ENCODE data around the gene ZNF516.

ZNF516 gene

DNA sequence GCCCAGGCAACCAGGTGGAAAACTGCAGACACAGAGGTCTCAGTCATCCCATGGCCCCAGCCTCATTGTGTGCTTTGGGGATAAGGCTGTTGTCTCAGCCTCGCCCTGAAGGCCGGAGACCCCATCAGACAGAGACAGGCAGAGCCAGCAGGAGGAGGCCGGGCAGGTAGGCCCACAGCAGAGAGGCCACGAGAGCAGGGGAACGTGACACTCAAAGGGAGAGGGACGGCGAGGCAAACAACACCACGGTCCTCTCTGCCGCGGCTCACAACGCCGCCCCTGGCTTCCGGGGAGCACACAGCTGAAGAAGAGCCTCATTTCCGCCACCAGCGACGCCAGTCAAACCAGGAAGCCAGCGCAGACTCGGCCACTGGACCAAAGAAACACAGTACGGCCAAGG, 103.3 kb downstream of the ZNF516 start:
- H3K9ac ChIP-seq (ENCODE audit: low read length) = no peak overlapping the region
- no peaks in the 10 kb centered on the region for H3K27me3 ChIP-seq (ENCODE audit: insufficient read depth, low read length)
- TF ChIP-seq EZH2 (IDR thresholded peaks at IDR 0.05; ENCODE audit: borderline replicate concordance, low read length) = no peak
- TF ChIP-seq, protein P1, sequence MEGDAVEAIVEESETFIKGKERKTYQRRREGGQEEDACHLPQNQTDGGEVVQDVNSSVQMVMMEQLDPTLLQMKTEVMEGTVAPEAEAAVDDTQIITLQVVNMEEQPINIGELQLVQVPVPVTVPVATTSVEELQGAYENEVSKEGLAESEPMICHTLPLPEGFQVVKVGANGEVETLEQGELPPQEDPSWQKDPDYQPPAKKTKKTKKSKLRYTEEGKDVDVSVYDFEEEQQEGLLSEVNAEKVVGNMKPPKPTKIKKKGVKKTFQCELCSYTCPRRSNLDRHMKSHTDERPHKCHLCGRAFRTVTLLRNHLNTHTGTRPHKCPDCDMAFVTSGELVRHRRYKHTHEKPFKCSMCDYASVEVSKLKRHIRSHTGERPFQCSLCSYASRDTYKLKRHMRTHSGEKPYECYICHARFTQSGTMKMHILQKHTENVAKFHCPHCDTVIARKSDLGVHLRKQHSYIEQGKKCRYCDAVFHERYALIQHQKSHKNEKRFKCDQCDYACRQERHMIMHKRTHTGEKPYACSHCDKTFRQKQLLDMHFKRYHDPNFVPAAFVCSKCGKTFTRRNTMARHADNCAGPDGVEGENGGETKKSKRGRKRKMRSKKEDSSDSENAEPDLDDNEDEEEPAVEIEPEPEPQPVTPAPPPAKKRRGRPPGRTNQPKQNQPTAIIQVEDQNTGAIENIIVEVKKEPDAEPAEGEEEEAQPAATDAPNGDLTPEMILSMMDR (IDR thresholded peaks at IDR 0.05; ENCODE audit: low read length) = no peak
- H3K4me1 ChIP-seq (ENCODE audit: insufficient read depth, low read length, severe bottlenecking) = no peaks in the 10 kb centered on the region
- no peaks in the 10 kb centered on the region for H3K9me2 ChIP-seq (ENCODE audit: low read depth, low read length)
- no peaks in the 10 kb centered on the region for H3F3A ChIP-seq (ENCODE audit: insufficient read depth, low read length)
- no peak overlapping the region for H2AFZ ChIP-seq (ENCODE audit: low read length)
- no peaks in the 10 kb centered on the region for H3K36me3 ChIP-seq (ENCODE audit: insufficient read depth, low read length)
- H3K27ac ChIP-seq (ENCODE audit: low read depth, low read length, poor library complexity, severe bottlenecking) = no peak overlapping the region
- no peak overlapping the region for H3K4me2 ChIP-seq (ENCODE audit: low read length)
- H3K4me3 ChIP-seq (ENCODE audit: low read depth, low read length, poor library complexity, severe bottlenecking) = no peak overlapping the region
- no peaks in the 10 kb centered on the region for H3K79me2 ChIP-seq (ENCODE audit: insufficient read depth, low read length)
- no peaks in the 10 kb centered on the region for H3K9me3 ChIP-seq (ENCODE audit: low read length)
- H4K20me1 ChIP-seq (ENCODE audit: insufficient read depth, low read length) = no peaks in the 10 kb centered on the region

GRCh38 chr18:76391038-76391437, 104.0 kb downstream of the ZNF516 start:
- no peaks in the 10 kb centered on the region for H3K79me2 ChIP-seq (ENCODE audit: insufficient read depth, low read length)

GRCh38 chr18:76390452-76391035, 104.5 kb downstream of the ZNF516 start:
- H3K27me3 ChIP-seq (ENCODE audit: insufficient read depth, low read length) = no peaks in the 10 kb centered on the region
- no peaks in the 10 kb centered on the region for H3K9me2 ChIP-seq (ENCODE audit: low read depth, low read length)
- no peaks in the 10 kb centered on the region for H3K4me1 ChIP-seq (ENCODE audit: insufficient read depth, low read length, severe bottlenecking)
- H3K4me2 ChIP-seq (ENCODE audit: low read length) = no peak overlapping the region
- no peaks in the 10 kb centered on the region for H3F3A ChIP-seq (ENCODE audit: insufficient read depth, low read length)
- no peaks in the 10 kb centered on the region for H3K79me2 ChIP-seq (ENCODE audit: insufficient read depth, low read length)
- no peaks in the 10 kb centered on the region for H4K20me1 ChIP-seq (ENCODE audit: insufficient read depth, low read length)
- no peaks in the 10 kb centered on the region for H3K36me3 ChIP-seq (ENCODE audit: insufficient read depth, low read length)
- H3K4me3 ChIP-seq (ENCODE audit: low read depth, low read length, poor library complexity, severe bottlenecking) = no peak overlapping the region
- H3K9me3 ChIP-seq (ENCODE audit: low read length) = no peaks in the 10 kb centered on the region
- H3K27ac ChIP-seq (ENCODE audit: low read depth, low read length, poor library complexity, severe bottlenecking) = no peak overlapping the region
- H2AFZ ChIP-seq (ENCODE audit: low read length) = no peak overlapping the region
- H3K9ac ChIP-seq (ENCODE audit: low read length) = no peak overlapping the region
- TF ChIP-seq EZH2 (IDR thresholded peaks at IDR 0.05; ENCODE audit: borderline replicate concordance, low read length) = no peak
- TF ChIP-seq, protein P1 (IDR thresholded peaks at IDR 0.05; ENCODE audit: low read length) = no peak

More at GRCh38 chr18:76391038-76391437, 104.0 kb downstream of the ZNF516 start:
- H3K4me3 ChIP-seq (ENCODE audit: low read depth, low read length, poor library complexity, severe bottlenecking) = no peak overlapping the region
- no peaks in the 10 kb centered on the region for H4K20me1 ChIP-seq (ENCODE audit: insufficient read depth, low read length)
- no peak overlapping the region for H3K9ac ChIP-seq (ENCODE audit: low read length)
- no peaks in the 10 kb centered on the region for H3K9me3 ChIP-seq (ENCODE audit: low read length)
- H3K27me3 ChIP-seq (ENCODE audit: insufficient read depth, low read length) = no peaks in the 10 kb centered on the region
- no peak for TF ChIP-seq EZH2 (IDR thresholded peaks at IDR 0.05; ENCODE audit: borderline replicate concordance, low read length)
- TF ChIP-seq, protein P1 (IDR thresholded peaks at IDR 0.05; ENCODE audit: low read length) = no peak
- H3K4me2 ChIP-seq (ENCODE audit: low read length) = no peak overlapping the region
- no peaks in the 10 kb centered on the region for H3K36me3 ChIP-seq (ENCODE audit: insufficient read depth, low read length)
- H3K4me1 ChIP-seq (ENCODE audit: insufficient read depth, low read length, severe bottlenecking) = no peaks in the 10 kb centered on the region
- H2AFZ ChIP-seq (ENCODE audit: low read length) = no peak overlapping the region
- H3K27ac ChIP-seq (ENCODE audit: low read depth, low read length, poor library complexity, severe bottlenecking) = no peak overlapping the region
- no peaks in the 10 kb centered on the region for H3F3A ChIP-seq (ENCODE audit: insufficient read depth, low read length)
- no peaks in the 10 kb centered on the region for H3K9me2 ChIP-seq (ENCODE audit: low read depth, low read length)

All from OCI-LY1 (cell line).